GM06990 (cell line): Measurements from ENCODE around the gene TNFRSF1A.

Source experiments
- DNase-seq: peaks from one replicate; pipeline ENCODE4 v3.0.0-alpha.2; 2011; ENCODE audit not compliant: insufficient read length; ENCODE audit errors: extremely low read depth
- H3K27me3 ChIP-seq: replicated peaks from 2 replicates; pipeline ENCODE4 v1.6.0; 2011; ENCODE audit warnings: low read length; ENCODE audit not compliant: control insufficient read depth, insufficient read depth
- H3K36me3 ChIP-seq: 2 replicates; pipeline ENCODE4 v1.5.1; 2011; ENCODE audit warnings: low read length; ENCODE audit not compliant: control insufficient read depth, insufficient read depth
- H3K4me3 ChIP-seq: replicated peaks from 2 replicates; pipeline ENCODE4 v1.5.1; 2011; ENCODE audit warnings: low read depth, mild to moderate bottlenecking, control low read depth, low read length
- CTCF ChIP-seq: IDR thresholded peaks from 2 replicates; pipeline ENCODE4 v1.5.1; 2011; ENCODE audit warnings: low read length, control low read depth, mild to moderate bottlenecking, inconsistent platforms; ENCODE audit not compliant: insufficient read depth, poor library complexity, severe bottlenecking

The TNFRSF1A gene

GRCh38 chr12:6386038-6386437, 44.2 kb upstream of the TNFRSF1A start:
- TF ChIP-seq CTCF = no peak
- DNase-seq = no peak
- Histone ChIP-seq H3K36me3 (no peaks in the 10 kb centered on the region), H3K27me3 (peaks cover 6% of the 10 kb centered on the region), H3K4me3 (no peak overlapping the region)

- no peak overlapping the region for H3K4me3 ChIP-seq
- no peak for DNase-seq
- no peak for TF ChIP-seq CTCF
- peaks cover 6% of the 10 kb centered on the region for H3K27me3 ChIP-seq
- no peaks in the 10 kb centered on the region for H3K36me3 ChIP-seq
These were observed 42.9 kb upstream of the TNFRSF1A start for GRCh38 chr12:6384499-6385436.

GRCh38 chr12:6383572-6384498, 42.0 kb upstream of the TNFRSF1A start, which contains the start of gene LTBR:
Gene LTBR, plus strand, starts transcription at chr12:6384162. Its CDS starts 197 bp downstream, at chr12:6384359.
- no peak within 1 kb of the TSS for H3K4me3 ChIP-seq
- no peak for DNase-seq
- no peak for TF ChIP-seq CTCF

GRCh38 chr12:6382982-6383381, 41.1 kb upstream of the TNFRSF1A start:
- TF ChIP-seq CTCF = no peak

More at GRCh38 chr12:6383572-6384498, 42.0 kb upstream of the TNFRSF1A start, which contains the start of gene LTBR:
- H3K36me3 ChIP-seq = no peaks in the 10 kb centered on the region
- peaks cover 6% of the 10 kb centered on the region for H3K27me3 ChIP-seq

GRCh38 chr12:6382371-6382770, 40.5 kb upstream of the TNFRSF1A start:
- Histone ChIP-seq H3K4me3 (no peak overlapping the region), H3K27me3 (peaks cover 6% of the 10 kb centered on the region), H3K36me3 (no peaks in the 10 kb centered on the region)
- DNase-seq = no peak
- TF ChIP-seq CTCF = no peak

More at GRCh38 chr12:6382982-6383381, 41.1 kb upstream of the TNFRSF1A start:
- peaks cover 6% of the 10 kb centered on the region for H3K27me3 ChIP-seq
- H3K36me3 ChIP-seq = no peaks in the 10 kb centered on the region
- no peak for DNase-seq
- H3K4me3 ChIP-seq = no peak overlapping the region
